GM12878 (cell line): ENCODE measurements around the gene PAX5. TPM values are rescaled to one million over a fixed set of nuclear protein-coding genes. Genes with fewer than 3 reads are reported as not detected.
A peak's percentile ranks its signal among the peaks of the same experiment; 100 is the strongest.

ENCODE experiments used
- microRNA-seq: library from miRNA; unstranded; fragments of <30 nt; microRNA quantifications from one replicate; pipeline ENCODE4, GENCODE V29; 2018
- polyA plus RNA-seq, 11 experiments: library from polyadenylated mRNA; depleted of rRNA in 4 of 11; unstranded in 6 of 11; stranded (reverse) in 5 of 11; fragments of >200 nt; fragmentation: Nextera tagmentation in 4 of 11; fragmentation: Illumina TruSeq in 1 of 11; extraction: Ambion mirVana in 4 of 11; extraction: Trizol in 1 of 11; gene quantifications; 1 replicate in 1 of 11; 2 replicates in 10 of 11; pipeline versions ENCODE4 v1.2.1 to v1.2.3, GENCODE V29; 2011 to 2016; ENCODE audit warnings: inconsistent platforms in 2 of 11, missing spikeins in 2 of 11, low read depth in 1 of 11
- small RNA-seq: library from RNA; depleted of rRNA; stranded (forward); fragments of <200 nt; gene quantifications from one replicate; pipeline ENCODE3, GENCODE V24; 2014
- total RNA-seq, 4 experiments: library from RNA; depleted of rRNA in 3 of 4; stranded (reverse); fragments of >200 nt in 3 of 4; fragmentation: Illumina TruSeq in 1 of 4; extraction: Trizol in 1 of 4; gene quantifications; 2 replicates each; pipeline versions ENCODE4 v1.2.1 to v1.2.3, GENCODE V29; 2013 to 2021

The PAX5 gene
- total and polyA plus RNA-seq, 10 of the 15 experiments (the other 5 are each of a cell fraction or from before 2014, with no cell fraction given) = 2.2 to 123 (median 31.9) TPM

Small RNA genes lying within 50 kb of the gene (microRNA-seq; reads per million reads assigned to microRNA genes)
- not detected for gene MIR4475
- 0.94 reads per million for gene MIR4476
- not detected for gene MIR4540

Small RNA genes lying within 50 kb of the gene (small RNA-seq; reads per million reads assigned to genes)
- 0.51 reads per million, percentile 9 among the genes with 10 or more reads in this experiment for gene MIR4475
- 0.12 reads per million for gene MIR4476
- gene MIR4540 = not detected

Other genes starting within 250 kb of the PAX5 start
- 42.9 and 48.0 TPM in 2 replicates for gene ZCCHC7, start 86.3 kb upstream of the PAX5 start, total RNA-seq (2014; rRNA removed)
- gene ZCCHC7, start 86.3 kb upstream of the PAX5 start, total RNA-seq (2014; rRNA removed; fragmentation: Illumina TruSeq; extraction: Trizol) = 73.6 and 75.8 TPM in 2 replicates
- gene ZCCHC7, start 86.3 kb upstream of the PAX5 start, total RNA-seq (2021) = 45.8 and 49.9 TPM in 2 replicates
- 178 and 200 TPM in 2 replicates for gene ZCCHC7, start 86.3 kb upstream of the PAX5 start, polyA plus RNA-seq (2011; rRNA removed)
- gene ZCCHC7, start 86.3 kb upstream of the PAX5 start, polyA plus RNA-seq (2014; fragmentation: Illumina TruSeq; extraction: Trizol) = 87.6 and 112 TPM in 2 replicates
- gene ZCCHC7, start 86.3 kb upstream of the PAX5 start, polyA plus RNA-seq (2014; fragmentation: Nextera tagmentation; extraction: Ambion mirVana) = 10 to 100 TPM; 58.6 to 60.8 TPM
- 34.2 and 45.1 TPM in 2 replicates for gene ZCCHC7, start 86.3 kb upstream of the PAX5 start, polyA plus RNA-seq (2014; rRNA removed)
- 10 to 100 TPM; 46.2 to 48.1 TPM for gene ZCCHC7, start 86.3 kb upstream of the PAX5 start, polyA plus RNA-seq (2016; fragmentation: Nextera tagmentation; extraction: Ambion mirVana)